HG02642 (cell line): ENCODE measurements around the gene CDH23.

Source experiments
- ATAC-seq: cut with Tn5 transposase; IDR thresholded peaks from one replicate; pipeline ENCODE4 v1.9.1; 2021; ENCODE audit warnings: mild to moderate bottlenecking; ENCODE audit not compliant: unreplicated experiment, poor library complexity

CDH23 gene

DNA sequence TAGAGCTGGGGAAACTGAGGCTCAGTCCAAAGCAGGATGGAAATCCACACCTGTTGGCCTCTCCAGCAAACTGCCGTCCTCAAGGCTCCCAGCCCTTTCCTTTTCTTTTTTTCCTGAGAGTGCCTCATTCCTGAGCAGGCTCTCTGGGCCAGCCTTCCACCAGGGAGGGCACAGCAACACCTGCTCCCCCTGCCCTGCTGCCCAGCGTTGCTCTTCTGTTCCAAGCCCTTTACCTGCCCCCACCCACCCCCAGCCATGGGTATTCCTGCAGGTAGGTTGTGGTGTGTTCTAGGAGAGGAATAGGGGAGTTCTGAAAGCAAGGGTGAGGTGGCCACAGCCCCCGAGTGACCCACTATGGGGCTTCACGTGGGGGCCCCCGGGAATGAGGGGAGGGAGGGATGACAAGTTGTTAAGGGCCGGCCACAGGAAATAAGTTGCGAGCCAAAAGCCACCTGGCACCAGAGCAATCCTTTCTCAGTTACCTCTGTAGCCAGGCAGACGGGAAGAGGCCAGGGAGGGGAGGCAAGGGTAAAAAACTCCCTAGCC, 357.3 kb downstream of the CDH23 start:
- no peak for ATAC-seq

DNA sequence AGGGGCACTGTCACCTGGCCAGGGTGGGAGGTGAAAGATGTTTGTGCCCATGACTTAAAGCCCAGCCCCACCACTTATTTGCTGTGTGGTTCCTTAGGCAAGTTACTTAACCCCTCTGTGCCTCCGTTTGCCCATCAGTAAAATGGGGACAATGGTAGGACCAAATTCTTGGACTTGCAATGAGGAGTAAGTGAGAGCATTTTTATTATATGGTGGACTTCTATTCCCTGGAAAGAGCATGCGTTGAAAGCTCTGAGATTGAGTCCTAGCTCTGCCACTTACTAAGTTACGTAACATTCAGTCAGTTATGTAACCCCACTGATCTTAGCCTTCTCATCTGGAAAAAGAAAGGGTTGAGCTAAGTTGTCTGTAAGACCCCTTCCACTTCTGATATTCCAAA, 357.8 kb downstream of the CDH23 start:
- no peak for ATAC-seq

DNA sequence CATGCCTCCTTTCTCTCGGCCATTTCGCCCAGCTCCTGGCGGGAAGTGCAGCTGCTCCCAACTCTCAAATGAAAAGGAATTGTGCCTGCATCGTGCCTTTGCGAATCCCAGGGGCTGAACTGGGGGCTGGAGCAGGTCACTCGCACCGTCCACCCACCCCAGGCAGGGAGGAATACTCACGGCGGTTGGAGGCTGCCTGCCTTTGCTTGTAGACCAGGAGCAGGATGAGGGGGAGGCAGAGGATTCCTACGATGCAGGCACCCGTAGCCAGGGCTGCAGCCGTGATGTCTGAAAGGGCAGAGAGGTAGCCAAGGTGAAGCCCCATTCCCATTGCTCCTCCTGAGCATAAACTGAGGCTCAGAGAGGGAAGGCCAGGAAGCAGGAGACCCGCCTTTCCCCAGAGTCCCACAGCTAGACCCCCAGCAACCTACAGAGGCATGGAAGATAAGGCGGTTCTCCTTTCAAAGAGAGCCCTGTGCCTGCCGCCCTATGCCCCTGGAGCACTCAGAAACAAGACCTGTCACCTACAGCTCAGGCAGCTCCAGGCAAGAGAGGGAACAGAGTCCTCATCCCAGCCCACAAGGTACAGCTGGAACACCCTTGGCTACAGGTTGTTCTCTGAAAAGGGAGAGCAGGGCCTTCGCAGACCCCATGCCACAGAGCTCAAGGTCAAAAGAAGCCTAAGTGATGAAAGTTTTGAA, 358.6 kb downstream of the CDH23 start:
- no peak for ATAC-seq

DNA sequence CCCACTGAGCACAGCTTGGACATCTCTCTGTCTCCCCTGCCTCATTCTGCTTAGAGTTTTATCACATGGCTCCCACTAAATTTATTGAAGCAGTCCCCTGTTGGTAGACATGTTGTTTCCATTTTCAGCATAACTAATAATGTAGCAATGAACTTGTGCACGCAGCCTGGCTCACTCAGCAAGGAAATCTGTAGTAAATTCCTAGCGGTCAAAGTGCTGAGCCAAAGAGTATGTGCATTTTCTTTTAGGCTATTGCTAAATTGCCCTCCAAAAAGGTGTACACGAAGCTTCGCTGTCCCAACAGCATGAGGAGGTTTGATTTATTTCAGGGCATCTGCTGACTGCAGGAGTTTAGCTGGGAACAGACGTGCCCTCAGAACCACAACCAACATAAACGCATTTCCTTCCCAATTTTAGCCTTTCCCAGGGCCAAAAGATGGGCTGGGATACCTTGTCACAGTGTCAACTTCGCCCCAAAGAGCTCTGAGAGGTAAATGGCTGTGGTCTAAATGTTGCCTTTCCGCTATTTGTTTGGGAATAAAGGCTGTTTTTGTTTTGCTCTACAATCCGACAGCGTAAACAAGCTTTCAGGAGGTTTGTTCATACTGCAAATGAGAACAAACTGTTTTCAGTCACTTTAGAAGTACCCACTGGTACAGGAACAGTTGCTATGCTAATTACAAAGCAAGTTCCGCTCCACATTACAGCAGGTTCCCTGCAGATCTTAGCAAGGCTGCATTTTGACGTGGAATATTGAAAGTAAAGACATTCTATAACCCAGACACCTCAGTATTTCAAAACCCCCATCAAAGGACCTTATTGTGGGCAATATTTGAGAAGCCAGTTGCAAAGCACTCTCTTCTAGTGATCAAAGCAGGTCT, 359.8 kb downstream of the CDH23 start:
- no peak for ATAC-seq

DNA sequence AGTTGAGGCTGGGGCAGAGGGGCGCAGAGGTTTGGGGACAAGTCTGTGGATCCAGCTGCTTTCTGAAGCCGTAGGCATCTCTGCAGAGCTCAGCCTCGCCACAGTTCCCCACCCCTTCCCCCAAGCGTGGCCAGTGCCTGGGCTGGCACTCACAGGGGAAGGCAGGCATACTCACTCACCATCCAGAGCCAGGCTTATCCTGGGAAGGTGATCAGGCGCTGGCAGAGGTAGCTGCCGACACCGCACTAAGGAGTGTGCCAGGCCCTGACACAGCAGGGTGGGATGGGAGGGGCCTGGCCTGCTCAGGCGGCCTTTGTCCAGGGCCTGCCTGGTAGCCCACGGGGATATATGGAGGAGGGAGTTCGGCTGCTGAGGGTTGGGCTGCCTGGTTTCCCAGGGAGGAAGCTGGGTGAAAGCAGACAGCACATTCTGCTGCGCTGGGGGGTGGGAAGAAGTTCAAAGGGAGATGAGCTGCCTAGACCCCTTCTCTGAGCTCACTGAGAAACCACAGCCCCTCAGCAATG, 360.7 kb downstream of the CDH23 start:
- no peak for ATAC-seq

DNA sequence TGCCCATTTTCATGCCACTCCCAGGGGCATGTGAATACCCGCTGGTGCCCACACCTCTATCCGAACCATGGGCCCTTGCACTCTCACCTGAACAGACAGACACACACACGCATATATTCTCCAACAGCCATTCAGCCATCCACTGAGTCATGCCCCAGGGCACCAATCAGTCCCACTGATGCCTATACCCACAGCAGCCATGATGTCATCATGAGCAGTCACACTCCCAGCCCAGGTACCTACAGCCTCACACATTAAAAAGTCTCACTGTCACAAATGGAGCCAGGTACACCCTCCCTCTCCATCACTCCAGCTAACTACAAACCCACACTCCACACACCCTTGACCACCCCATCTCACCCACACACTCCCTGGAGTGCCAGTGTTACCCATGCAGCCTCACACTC, 364.4 kb downstream of the CDH23 start:
- ATAC-seq, result no peak

DNA sequence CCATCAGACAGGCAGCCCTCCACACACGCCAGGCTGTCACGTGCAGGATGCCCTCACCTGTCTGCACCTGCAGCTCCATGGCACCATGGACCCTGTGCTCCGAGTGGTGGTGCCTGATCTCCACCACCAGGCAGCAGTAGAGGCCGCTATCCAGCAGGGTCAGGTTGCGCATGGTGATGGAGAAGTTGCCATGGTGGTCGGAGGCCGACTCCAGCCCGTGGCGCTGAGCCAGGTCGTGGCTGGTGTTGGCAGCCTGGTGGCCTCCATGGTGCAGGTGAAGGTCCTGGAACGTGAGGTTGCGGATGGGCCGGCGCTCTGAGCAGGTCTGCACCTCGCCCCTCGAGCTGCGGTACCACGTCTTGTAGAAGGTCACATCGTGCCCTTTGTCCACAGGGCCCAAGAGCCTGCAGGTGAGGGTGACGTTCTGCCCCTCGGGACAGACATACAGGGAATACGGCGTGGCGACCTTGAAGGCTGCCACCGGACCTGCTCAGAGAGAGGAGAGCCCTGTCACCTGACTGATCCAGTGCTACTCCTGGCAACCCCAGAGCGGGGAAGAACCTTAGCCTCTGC, 364.9 kb downstream of the CDH23 start:
- no peak for ATAC-seq

DNA sequence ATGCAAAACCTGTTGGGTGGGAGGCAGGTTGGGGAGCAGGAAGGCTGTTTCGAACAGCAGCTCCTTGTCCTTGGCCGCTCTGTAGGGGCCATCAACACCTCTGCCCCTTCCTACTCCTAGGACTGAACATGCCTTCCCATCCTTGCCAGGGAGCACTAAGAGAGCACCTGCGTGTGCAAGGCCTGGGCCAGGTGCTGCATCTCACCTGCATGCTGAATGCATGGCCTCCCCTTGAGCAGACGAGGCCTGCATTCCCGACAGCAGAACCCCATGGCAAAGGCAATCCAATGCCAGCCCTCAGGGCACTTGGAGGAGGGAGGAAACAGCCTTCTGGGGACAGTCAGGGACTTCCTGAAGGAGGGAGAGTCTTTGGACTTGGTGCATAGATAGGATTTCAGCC, 365.6 kb downstream of the CDH23 start:
- no peak for ATAC-seq

DNA sequence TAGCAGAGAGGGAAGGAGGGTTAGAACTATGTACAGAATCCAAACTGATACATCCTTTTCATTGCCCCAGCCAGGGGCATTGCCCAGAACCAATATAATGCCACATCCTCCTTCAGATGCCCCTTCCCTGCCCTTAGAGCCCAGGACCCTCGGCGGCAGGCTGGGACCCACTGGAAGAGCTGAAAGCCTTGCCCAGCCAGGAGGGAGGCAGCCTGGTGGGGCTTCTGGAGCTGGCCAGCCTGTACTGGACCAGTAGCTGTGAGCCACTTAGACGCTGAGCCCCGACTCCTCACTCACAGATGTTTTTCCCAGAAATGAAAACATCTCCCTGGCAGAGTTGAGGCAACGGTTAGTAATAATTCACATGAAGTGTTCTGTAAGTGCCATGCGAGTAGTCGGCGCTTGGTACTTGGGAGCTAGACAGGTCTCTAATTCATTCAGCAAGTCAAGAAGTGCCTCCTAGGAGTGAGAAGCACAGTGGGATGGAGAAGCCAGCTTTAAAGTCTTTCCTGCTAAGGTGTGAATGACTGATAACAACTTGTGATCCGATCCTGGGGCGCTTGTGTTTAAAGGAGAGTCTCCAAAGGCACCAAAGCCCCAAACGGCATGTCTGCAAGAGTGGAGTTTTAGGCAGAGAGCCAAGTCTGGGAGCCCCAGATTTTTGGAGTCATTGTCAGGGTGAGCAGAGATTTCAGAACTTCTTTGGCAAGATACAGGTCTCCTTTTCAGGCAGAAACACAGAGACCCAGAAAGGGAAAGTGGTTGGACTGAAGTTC, 366.8 kb downstream of the CDH23 start:
- no peak for ATAC-seq

DNA sequence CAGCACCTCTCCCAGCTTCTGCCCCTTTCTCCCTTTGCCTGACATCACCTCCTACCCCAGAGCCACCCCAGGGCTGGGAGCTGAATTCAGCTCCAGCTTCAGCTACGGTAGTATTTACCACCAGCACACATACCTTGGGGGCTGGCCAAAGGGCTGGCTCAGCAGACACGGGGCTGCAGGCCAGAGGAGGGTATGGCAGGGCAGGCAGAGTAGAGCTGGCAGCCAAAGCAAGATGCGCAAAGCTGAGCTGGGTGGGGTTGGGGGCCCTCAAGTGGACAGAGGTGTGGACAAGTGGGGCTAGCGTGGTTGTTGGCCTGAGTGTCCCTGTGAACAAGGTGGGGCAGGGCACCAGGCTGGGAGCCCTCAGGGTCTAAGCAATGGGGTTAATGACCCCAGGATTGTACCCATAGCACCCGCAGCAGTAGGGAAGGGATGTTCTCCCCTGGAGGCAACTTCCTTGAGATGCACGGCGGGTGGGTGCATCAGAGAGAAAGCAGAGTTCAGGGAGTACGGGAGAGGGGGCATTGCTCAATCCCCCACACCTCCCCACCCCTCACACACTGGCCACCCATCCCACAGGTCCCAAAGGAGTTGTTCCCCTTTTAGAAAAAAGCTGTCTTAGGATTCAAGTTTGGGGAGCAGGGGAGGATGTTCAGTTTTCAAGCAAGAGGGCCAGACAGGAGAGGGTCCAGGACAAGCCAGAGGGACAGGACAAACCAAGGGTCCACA, 368.6 kb downstream of the CDH23 start:
- no peak for ATAC-seq

DNA sequence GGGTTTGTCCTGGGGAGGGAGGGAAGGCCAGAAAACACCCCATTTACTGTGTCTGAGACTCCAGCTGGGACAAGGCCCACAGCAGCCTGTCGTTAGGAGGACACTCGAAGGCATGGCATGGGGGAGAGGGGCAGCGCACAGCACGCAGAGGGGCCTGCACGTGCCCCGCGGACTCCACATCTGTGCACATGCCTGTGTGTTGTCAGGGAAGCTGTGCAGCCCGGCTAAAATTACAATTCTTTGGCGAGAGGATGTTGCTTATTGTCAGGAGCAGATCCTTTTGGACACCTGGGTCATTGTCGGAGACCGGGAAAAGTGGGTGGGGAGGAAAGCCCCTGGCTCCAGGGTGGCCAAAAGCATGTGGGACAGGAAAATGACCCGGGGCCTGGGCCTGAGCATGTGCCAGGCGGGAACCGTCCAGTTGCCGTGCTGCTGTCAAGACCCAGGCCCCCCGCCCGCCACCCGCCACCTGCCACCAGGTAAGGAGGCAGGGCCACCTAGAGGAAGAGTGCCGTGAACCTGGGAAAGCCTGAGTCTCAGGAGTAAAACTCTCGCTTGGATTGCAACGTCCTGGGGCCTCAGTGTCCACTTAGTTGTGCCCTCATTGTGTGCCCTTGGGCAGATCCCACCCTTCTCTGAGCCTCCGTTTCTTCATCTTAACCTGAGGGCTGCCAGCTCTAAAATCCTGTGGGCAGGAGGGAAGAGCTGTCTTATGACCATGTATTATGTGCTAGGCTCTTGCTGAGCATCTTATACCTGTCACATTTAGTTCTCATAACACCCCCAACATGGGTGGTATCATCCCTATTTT, 369.4 kb downstream of the CDH23 start:
- ATAC-seq, result no peak

DNA sequence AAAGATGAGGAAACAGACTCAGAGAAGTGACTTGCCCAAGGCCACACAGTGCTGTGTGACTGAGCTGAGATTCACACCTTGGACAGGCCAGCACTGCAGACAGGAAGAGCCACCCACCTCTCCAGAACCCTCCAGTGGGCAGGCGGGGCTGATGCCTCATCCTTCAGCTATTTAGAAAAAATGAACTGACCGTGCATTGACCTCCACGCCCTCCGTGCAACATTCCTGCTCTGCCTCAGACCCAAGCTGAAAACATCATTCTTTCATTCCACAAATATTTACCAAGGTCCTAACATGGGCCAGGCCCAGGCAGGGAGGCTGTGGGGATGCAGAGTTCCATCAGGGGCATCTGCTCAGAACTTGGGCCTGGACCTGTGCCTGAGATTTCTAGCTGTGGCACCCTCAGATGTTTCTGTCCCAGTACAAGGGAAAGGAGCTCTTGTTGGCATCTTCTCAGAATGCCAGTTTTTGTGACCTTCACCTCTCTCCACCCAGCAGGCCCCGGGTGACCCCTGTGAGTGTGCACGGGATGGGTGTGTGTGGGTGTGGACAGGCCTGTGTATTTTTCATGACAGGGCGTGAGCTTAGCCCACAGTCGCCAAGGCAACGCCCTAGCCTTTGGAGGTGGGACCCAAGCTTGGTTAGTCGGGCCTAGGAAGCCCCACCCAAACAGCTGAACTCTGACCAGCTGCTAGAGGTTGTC, 370.1 kb downstream of the CDH23 start:
- no peak for ATAC-seq

DNA sequence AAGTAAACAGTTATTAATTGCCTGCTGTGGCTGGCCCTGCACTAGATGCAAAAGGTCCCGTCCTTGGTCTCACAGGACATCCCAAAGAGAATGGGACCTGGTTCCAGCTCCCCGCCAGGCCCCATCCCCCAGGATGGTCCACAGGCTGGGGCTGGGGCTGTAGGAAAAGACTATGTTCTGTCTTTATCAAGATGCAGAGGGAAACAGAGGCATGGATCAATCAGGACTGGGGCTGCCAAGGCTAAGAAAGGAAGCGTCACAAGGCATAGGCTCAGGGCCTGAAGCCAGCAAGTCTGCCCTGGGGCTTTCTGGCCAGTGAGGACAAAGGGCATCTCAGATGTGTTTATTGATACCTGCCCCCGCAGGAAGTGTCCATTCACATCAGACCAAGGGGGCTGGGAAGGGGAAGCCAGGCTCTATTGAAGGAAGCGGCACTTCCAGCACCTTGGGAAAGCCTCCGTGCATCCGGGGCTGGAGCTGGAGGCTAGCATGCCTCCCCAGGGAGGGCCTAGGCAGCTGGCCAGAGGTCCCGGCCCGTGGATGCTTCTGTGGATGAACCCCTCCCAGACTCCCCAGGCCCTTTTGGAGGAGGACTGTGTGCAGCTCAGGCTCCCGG, 370.8 kb downstream of the CDH23 start:
- no peak for ATAC-seq

DNA sequence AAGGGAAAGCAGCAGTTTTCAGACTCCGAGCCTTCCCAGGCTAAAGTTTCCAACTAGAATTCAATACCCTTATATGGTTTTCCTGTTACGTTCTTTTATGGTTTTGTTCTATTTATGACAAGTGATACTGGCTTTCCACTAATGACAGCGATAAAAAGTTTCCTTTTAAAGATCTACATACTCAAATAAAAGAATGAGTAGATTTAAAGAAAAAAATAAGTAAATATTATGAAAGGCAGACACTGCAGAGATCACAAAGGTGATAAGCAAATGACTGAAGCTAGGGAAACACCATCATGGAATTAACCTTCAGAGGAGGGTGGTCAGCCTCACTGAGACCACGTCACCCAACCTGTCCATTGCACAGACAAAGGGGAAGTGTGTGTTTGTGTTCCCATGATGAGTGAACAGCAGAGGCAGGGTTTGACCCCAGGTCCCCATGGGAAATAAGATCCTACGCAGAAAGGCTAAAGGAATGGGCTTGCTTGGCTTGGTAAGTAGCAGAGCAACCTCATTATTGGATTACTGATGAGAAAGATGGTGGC, 372.6 kb downstream of the CDH23 start:
- peak; percentile 10 for ATAC-seq

DNA sequence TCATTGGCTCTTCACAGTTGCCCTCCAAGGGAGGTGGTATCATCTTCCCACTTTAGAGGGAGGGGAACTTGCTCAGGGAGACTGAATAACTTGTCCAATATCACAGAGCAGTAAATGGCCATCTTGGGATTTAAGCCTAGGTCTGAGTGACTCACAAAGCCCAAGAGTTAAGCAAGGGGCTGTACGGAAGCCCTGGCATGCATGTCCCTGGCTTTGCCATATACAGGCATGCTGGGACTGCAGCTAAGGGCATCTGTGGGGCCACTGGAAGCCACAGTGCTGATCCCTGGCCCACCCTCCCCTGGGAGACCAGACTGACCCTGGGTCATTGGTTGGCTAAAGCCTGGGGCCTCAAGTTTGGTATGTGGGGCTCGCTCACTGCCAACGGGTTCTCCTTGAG, 373.5 kb downstream of the CDH23 start:
- no peak for ATAC-seq

DNA sequence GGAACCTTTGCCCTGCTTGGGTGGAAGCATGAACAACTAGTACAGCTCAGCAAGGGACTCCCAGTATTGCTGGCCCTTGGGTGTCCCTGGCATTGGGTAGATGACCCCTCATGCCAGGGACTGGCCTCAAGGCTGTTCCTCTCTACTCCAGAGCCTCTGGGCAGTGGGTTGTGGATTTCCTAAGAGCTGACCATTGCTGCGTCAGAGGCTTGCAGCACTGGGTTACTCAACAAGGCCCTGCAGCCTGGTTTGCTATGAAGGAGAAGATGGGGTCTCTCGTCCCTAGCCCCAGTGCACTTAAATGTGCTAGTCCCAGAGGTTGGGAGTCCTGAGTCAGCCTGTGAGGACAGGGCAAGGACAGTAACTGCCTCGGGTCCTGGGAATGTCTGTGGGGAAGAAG, 374.1 kb downstream of the CDH23 start:
- ATAC-seq, result no peak

DNA sequence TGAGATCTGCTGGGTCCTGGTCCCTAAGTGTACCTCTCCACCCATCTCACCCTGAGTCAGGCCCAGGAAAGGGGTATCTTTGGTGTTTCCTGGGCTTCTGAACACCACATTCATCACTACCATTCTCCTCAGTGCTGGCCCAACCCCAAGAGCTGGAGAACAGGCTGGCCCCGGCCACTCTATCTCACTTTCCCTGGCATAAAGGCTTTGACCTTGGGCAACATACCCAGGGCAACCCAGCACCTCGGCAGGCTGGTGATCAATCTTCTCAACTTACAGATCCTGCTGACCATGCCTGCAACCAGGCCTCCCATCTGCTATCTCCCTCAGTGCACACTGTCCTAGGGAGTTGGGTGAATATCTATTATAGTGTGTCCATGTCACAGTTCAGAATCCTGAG, 374.5 kb downstream of the CDH23 start:
- no peak for ATAC-seq
